Prostate gland (tissue), 2 donors: Measurements from ENCODE around the gene KCNT2.
"Not testable (repeated sequence)": the region's sequence is repeated elsewhere in the genome, so short reads cannot be mapped to it uniquely, and the experiment has no call there.

Experiments
- POLR2A ChIP-seq: fragments of 450-650 bp; IDR thresholded peaks from one replicate; pipeline ENCODE4 v1.6.1; 2016; ENCODE audit warnings: antibody characterized with exemption, mild to moderate bottlenecking
- POLR2AphosphoS5 ChIP-seq: sonication (generic); formaldehyde crosslinking; IDR thresholded peaks from one replicate; pipeline ENCODE4 v1.6.1; 2017; ENCODE audit warnings: antibody characterized with exemption
- TF ChIP-seq, protein P1 (sequence below), 4 experiments: fragments of 200-600 bp in 2 of 4; fragments of 450-650 bp in 2 of 4; sonication (generic) in 2 of 4; IDR thresholded peaks; 1 replicate in 3 of 4; 2 replicates in 1 of 4; pipeline ENCODE4 v1.5.1; 2016 to 2019; ENCODE audit warnings: antibody characterized with exemption in 4 of 4, mild to moderate bottlenecking in 2 of 4, moderate library complexity in 2 of 4

DNA sequence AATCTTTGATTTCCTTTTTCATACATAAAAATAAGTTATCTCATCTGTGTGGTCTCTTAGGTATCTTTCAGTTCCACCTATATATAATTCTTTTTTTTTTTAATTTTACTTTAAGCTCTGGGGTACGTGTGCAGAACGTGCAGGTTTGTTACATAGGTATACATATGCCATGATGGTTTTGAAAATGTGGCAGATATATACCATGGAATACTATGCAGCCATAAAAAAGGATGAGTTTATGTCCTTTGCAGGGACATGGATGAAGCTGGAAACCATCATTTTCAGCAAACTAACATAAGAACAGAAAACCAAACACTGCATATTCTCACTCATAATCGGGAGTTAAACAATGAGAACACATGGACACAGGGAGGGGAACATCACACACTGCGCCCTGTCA is 345.2 kb downstream of the KCNT2 start:
- TF ChIP-seq, protein P1, sequence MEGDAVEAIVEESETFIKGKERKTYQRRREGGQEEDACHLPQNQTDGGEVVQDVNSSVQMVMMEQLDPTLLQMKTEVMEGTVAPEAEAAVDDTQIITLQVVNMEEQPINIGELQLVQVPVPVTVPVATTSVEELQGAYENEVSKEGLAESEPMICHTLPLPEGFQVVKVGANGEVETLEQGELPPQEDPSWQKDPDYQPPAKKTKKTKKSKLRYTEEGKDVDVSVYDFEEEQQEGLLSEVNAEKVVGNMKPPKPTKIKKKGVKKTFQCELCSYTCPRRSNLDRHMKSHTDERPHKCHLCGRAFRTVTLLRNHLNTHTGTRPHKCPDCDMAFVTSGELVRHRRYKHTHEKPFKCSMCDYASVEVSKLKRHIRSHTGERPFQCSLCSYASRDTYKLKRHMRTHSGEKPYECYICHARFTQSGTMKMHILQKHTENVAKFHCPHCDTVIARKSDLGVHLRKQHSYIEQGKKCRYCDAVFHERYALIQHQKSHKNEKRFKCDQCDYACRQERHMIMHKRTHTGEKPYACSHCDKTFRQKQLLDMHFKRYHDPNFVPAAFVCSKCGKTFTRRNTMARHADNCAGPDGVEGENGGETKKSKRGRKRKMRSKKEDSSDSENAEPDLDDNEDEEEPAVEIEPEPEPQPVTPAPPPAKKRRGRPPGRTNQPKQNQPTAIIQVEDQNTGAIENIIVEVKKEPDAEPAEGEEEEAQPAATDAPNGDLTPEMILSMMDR (IDR thresholded peaks at IDR 0.05), result not testable (repeated sequence)
- not testable (repeated sequence) for TF ChIP-seq POLR2A, POLR2AphosphoS5
